GM23248 (cell line): ENCODE data around the gene URB1.

Experiments
- EZH2 ChIP-seq: fragments of 200-600 bp; sonication (generic); IDR thresholded peaks from 2 replicates; pipeline ENCODE4 v1.6.1; 2018; ENCODE audit warnings: antibody characterized with exemption, mild to moderate bottlenecking; ENCODE audit not compliant: insufficient read depth, poor library complexity, severe bottlenecking
- EZH2phosphoT487 ChIP-seq: fragments of 200-600 bp; sonication (generic); IDR thresholded peaks from 2 replicates; pipeline ENCODE4 v1.6.1; 2018; ENCODE audit warnings: antibody characterized with exemption, moderate library complexity, mild to moderate bottlenecking, low read depth; ENCODE audit not compliant: insufficient read depth

DNA sequence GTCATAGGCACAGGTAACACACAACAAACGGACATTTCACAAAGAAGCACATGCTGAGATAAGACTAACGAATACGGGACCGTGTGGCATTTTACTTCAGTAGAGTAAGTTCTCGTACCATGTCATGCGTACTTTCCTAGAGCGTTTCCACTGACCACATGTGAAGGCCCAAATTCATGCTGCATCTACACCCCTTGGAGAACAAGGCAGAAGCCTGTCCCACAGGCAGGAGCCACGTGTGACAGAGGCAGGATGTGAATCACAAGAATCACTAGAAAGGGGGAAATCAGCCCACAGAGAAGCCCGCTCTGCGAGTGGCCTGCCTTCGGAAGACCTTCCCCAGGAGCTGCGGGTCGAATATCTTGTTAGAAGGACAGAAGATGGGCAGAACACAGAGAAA is 41.8 kb downstream of the URB1 start:
- no peak for TF ChIP-seq EZH2
- no peak for TF ChIP-seq EZH2phosphoT487
